Memory B cell (primary cell): ENCODE results near the gene GPRASP1.
"Not testable (repeated sequence)": the region's sequence is repeated elsewhere in the genome, so short reads cannot be mapped to it uniquely, and the experiment has no call there.

Source experiments
- ATAC-seq: fragments of 150-1000 bp; cut with Tn5 transposase; 2 replicates; pipeline ENCODE4 v1.10.0; 2021; ENCODE audit warnings: low read depth, mild to moderate bottlenecking, moderate library complexity
- DNase-seq, 2 donors: peaks; one replicate each; pipeline ENCODE4 v3.0.0; 2022; ENCODE audit warnings: low spot score in 2 of 2
- H3K27ac Mint-ChIP-seq: one replicate; pipeline ENCODE4 v1.8.0; 2022; ENCODE audit warnings: mild to moderate bottlenecking, moderate library complexity, mixed read lengths
- H3K27me3 Mint-ChIP-seq: one replicate; pipeline ENCODE4 v1.8.0; 2022; ENCODE audit warnings: mixed read lengths
- H3K36me3 Mint-ChIP-seq: one replicate; pipeline ENCODE4 v1.8.0; 2022; ENCODE audit warnings: mild to moderate bottlenecking, mixed read lengths
- H3K4me1 Mint-ChIP-seq: one replicate; pipeline ENCODE4 v1.8.0; 2022; ENCODE audit warnings: mixed read lengths
- H3K4me3 Mint-ChIP-seq: one replicate; pipeline ENCODE4 v1.8.0; 2022; ENCODE audit warnings: mild to moderate bottlenecking, moderate library complexity, mixed read lengths
- H3K9me3 Mint-ChIP-seq: one replicate; pipeline ENCODE4 v1.8.0; 2022; ENCODE audit warnings: mixed read lengths

Gene GPRASP1

DNA sequence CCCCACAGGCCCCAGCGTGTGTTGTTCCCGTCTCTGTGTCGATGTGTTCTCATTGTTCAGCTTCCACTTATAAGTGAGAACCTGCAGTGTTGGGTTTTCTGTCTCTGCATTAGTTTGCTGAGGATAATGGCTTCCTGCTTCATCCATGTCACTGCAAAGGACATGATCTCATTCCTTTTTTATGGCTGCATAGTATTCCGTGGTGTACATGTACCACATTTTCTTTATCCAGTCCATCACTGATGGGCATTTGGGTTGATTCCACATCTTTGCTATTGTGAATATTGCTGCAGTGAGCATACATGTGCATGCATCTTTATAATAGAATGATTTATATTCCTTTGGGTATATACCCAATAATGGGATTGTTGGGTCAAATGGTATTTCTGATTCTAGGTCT, 12.5 kb downstream of the GPRASP1 start:
- H3K9me3 Mint-ChIP-seq, ATAC-seq, DNase-seq, H3K4me3 Mint-ChIP-seq, H3K27ac Mint-ChIP-seq, H3K27me3 Mint-ChIP-seq: not testable (repeated sequence)
- Mint-ChIP-seq H3K36me3 (peaks cover 15% of the 10 kb centered on the region), H3K4me1 (peaks cover 20% of the 10 kb centered on the region)

DNA sequence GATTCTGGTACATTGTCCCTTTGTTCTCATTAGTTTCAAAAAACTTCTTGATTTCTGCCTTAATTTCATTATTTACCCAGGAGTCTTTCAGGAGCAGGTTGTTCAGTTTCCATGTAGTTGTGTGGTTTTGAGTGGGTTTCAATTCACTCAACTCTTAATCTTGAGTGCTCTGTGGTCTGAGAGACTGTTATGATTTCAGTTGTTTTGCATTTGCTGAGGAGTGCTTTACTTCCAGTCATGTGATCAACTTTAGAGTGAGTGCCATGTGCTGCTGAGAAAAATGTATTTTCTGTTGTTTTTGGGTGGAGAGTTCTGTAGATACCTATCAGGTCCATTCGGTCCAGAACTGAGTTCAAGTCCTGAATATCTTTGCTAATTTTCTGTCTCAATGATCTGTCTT, 15.8 kb downstream of the GPRASP1 start:
- H3K9me3 Mint-ChIP-seq = peaks cover 12% of the 10 kb centered on the region
- H3K4me3 Mint-ChIP-seq, ATAC-seq, DNase-seq, H3K27ac Mint-ChIP-seq, H3K27me3 Mint-ChIP-seq: not testable (repeated sequence)
- peaks cover 13% of the 10 kb centered on the region for H3K4me1 Mint-ChIP-seq
- H3K36me3 Mint-ChIP-seq = peaks cover 19% of the 10 kb centered on the region

DNA sequence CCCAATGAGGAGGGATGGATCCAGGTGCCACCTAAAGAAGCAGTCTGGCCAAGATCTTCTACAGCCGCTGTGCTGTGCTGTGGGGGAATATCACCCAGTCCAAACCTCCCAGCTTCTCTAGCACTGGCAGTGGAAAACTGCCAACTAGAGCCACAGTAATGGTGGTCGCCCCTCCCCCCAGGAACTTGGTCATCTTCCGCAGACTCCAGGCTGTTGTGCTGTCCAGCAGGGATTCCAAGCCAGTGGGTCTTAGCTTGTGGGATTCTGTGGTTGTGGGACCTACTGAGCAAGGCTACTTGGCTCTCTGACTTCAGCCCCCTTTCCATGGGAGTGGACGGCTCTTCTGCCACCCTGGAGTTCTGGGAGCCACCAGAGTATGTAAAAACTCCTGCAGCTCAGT, 18.2 kb downstream of the GPRASP1 start:
- Mint-ChIP-seq H3K9me3 (peaks cover 12% of the 10 kb centered on the region), H3K4me1 (peaks cover 16% of the 10 kb centered on the region), H3K27ac (no peak overlapping the region), H3K27me3 (no peaks in the 10 kb centered on the region), H3K36me3 (peaks cover 17% of the 10 kb centered on the region), H3K4me3 (no peak overlapping the region)
- ATAC-seq (no peak), DNase-seq (no peak)

DNA sequence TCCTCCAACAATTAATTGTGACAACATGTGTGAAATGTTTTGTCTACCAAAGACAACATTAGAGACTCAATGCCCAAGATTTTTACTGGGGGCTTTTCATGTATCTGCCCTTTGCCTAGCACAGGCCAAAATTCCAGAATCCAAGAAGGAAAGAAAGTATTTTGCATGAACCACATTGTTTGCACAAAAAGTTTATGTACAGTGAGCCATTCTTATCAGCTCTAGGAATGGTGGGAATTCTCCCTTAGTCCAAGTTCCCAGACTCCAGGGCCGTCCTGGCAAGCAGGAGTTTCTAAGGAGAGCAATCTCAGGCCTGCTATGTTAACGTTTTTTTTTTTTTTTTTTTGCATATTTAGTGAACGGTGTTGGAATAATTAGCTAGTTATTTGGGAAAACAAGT, 21.6 kb downstream of the GPRASP1 start:
- H3K27ac Mint-ChIP-seq = no peak overlapping the region
- H3K9me3 Mint-ChIP-seq = peaks cover 7% of the 10 kb centered on the region
- no peak for ATAC-seq
- H3K4me1 Mint-ChIP-seq = peaks cover 10% of the 10 kb centered on the region
- no peaks in the 10 kb centered on the region for H3K27me3 Mint-ChIP-seq
- H3K4me3 Mint-ChIP-seq = no peak overlapping the region
- DNase-seq = no peak
- peaks cover 14% of the 10 kb centered on the region for H3K36me3 Mint-ChIP-seq

DNA sequence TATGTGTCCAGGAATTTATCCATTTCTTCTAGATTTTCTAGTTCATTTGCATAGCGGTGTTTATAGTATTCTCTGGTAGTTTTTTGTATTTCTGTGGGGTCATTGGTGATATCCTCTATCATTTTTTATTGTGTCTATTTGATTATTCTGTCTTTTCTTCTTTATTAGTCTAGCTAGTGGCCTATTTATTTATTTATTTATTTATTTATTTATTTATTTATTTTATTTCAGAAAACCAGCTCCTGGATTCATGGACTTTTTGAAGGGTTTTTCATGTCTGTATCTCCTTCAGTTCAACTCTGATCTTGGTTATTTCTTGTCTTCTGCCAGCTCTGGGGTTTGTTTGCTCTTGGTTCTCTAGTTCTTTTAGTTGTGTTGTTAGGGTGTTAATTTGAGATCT, 26.2 kb downstream of the GPRASP1 start:
- peaks cover 22% of the 10 kb centered on the region for H3K36me3 Mint-ChIP-seq
- not testable (repeated sequence) for H3K9me3 Mint-ChIP-seq, H3K27me3 Mint-ChIP-seq

DNA sequence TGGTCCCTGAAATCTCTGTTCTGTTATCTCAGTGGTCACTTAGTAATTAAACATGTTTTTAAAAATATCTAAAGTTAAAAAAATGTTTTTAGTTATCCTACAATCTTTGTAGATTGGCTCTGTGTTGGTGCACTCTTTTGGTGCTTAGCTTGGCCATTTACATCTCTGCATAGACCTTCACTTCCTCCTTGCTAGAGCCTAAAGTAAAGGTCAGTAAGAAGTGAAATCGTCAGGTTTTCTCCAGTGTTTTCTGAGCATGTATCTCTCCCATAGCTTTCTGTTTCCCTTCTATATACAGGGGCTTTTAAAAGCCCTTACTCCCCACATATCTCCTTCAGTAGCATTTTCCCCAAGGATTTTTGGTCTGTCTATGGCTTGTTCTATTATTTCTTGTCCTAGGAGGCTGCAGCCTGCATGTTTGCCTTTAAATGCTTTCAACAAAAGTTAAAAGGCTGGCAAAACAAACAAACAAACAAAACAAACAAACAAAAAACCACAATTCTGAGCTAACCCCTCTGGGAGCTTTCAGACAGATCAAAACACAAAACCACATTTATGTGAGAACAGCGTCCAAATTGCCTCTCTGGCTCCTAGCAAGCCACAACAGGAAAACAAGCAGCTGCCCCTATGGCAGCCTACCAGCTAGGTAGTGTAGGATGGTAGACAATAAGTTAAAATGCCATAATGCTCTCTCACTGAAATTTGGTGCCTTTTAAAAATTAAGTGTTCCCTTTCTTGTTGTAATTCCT, 33.7 kb downstream of the GPRASP1 start:
- H3K27me3 Mint-ChIP-seq = no peaks in the 10 kb centered on the region
- peaks cover 7% of the 10 kb centered on the region for H3K9me3 Mint-ChIP-seq
- ATAC-seq = no peak
- H3K4me3 Mint-ChIP-seq = no peak overlapping the region
- DNase-seq = no peak
- peaks cover 3% of the 10 kb centered on the region for H3K4me1 Mint-ChIP-seq
- no peak overlapping the region for H3K27ac Mint-ChIP-seq
- H3K36me3 Mint-ChIP-seq = peaks cover 25% of the 10 kb centered on the region

More for the DNA sequence above, 26.2 kb downstream of the GPRASP1 start:
- H3K27ac Mint-ChIP-seq, H3K4me1 Mint-ChIP-seq, DNase-seq, ATAC-seq, H3K4me3 Mint-ChIP-seq: not testable (repeated sequence)

DNA sequence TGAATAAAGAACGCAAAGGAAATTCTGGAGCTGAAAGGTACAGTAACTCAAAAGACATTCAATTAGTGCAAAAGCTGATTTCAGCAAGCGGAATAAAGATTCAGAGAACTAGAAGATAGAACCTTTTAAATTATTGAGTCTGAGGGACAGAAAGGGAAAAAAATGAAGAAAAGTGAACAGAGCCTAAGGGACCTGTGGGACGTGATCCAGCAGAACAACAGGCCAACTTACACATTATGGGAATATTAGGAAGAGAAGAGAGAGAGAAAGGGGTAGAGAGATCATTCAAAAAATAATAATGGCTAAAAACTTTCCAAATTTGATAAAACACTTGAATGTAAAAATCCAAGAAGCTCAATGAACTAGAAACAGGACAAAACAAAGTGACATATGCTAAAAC, 43.5 kb downstream of the GPRASP1 start:
- Mint-ChIP-seq H3K9me3 (peaks cover 1% of the 10 kb centered on the region), H3K4me1 (no peaks in the 10 kb centered on the region), H3K27ac (no peak overlapping the region), H3K4me3 (no peak overlapping the region), H3K27me3 (peaks cover 2% of the 10 kb centered on the region), H3K36me3 (peaks cover 18% of the 10 kb centered on the region)
- DNase-seq (no peak), ATAC-seq (no peak)

DNA sequence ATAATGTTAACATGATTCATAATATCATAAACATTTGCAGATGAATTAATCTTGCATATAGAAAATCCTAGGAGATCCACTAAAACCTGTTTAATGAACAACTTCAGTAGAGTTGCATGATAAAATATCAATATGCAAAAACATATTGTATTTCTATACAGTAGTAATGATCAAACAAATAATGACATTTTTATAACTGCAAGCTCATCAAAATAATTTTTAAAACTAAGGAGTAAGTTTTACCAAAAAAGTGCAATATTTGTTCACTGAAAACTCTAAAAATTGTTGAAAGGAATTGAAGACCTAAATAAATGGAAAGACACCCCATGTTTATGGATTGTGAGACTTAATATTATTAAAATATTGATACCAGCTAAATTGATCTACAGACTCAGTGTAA, 45.0 kb downstream of the GPRASP1 start:
- Mint-ChIP-seq H3K4me3 (no peak overlapping the region), H3K9me3 (no peaks in the 10 kb centered on the region), H3K36me3 (peaks cover 12% of the 10 kb centered on the region), H3K27ac (no peak overlapping the region), H3K27me3 (peaks cover 2% of the 10 kb centered on the region), H3K4me1 (no peaks in the 10 kb centered on the region)
- DNase-seq = no peak
- no peak for ATAC-seq

DNA sequence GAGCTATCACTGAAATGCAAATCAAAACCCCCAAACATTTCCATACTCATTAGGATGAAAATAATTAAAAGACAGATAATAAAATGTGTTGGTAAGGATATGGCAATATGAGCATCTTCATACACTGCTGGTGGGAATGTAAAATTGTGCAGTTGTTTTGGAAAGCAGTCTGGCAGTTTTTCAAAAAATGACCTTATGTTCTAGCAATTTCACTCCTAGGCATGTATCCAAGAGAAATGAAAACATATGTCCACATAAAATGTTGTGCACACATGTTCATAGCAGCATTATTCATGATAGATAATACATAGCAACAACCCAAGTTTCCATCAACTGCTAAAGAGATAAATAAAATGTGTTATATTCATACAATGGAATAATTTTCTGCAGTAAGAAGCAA, 46.2 kb downstream of the GPRASP1 start:
- ATAC-seq = no peak
- Mint-ChIP-seq H3K9me3 (no peaks in the 10 kb centered on the region), H3K27me3 (peaks cover 2% of the 10 kb centered on the region), H3K4me3 (no peak overlapping the region), H3K27ac (no peak overlapping the region), H3K4me1 (no peaks in the 10 kb centered on the region), H3K36me3 (peaks cover 12% of the 10 kb centered on the region)
- no peak for DNase-seq
